NCI-H510A treated with DMSO at 0.1 percent for 48 hours (cell line): ENCODE data around the gene MEGF6.

ENCODE experiments used
- DNase-seq: peaks from one replicate; lab custom pipeline; 2025; lab: John Stamatoyannopoulos, UW

The MEGF6 gene

GRCh38 chr1:3521426-3521825, 89.9 kb downstream of the MEGF6 start:
- no peak for DNase-seq

GRCh38 chr1:3520419-3521378, 90.6 kb downstream of the MEGF6 start:
- DNase-seq: no peak

GRCh38 chr1:3519301-3519885, 91.9 kb downstream of the MEGF6 start:
- DNase-seq: no peak

- DNase-seq: no peak
Observed at GRCh38 chr1:3518756-3519155, 92.6 kb downstream of the MEGF6 start.

- no peak for DNase-seq
Observed at GRCh38 chr1:3518256-3518655, 93.1 kb downstream of the MEGF6 start.

GRCh38 chr1:3516911-3517675, 94.2 kb downstream of the MEGF6 start:
- no peak for DNase-seq

- no peak for DNase-seq
Observed at GRCh38 chr1:3516481-3516869, 94.8 kb downstream of the MEGF6 start.

- no peak for DNase-seq
Observed at GRCh38 chr1:3515774-3516480, 95.4 kb downstream of the MEGF6 start.

GRCh38 chr1:3515272-3515671, 96.0 kb downstream of the MEGF6 start:
- no peak for DNase-seq

GRCh38 chr1:3514404-3514803, 96.9 kb downstream of the MEGF6 start:
- no peak for DNase-seq

GRCh38 chr1:3511856-3512255, 99.5 kb downstream of the MEGF6 start:
- no peak for DNase-seq

- DNase-seq: no peak
Observed at GRCh38 chr1:3511306-3511705, 100.0 kb downstream of the MEGF6 start.

GRCh38 chr1:3510956-3511250, 100.4 kb downstream of the MEGF6 start:
- DNase-seq: no peak

- no peak for DNase-seq
Observed at GRCh38 chr1:3510136-3510955, 101.0 kb downstream of the MEGF6 start.

GRCh38 chr1:3509721-3510120, 101.6 kb downstream of the MEGF6 start:
- DNase-seq: no peak

GRCh38 chr1:3508757-3509415, 102.4 kb downstream of the MEGF6 start:
- DNase-seq: no peak

GRCh38 chr1:3507636-3508275, 103.6 kb downstream of the MEGF6 start:
- DNase-seq: no peak

GRCh38 chr1:3506943-3507342, 104.4 kb downstream of the MEGF6 start:
- no peak for DNase-seq

GRCh38 chr1:3506041-3506440, 105.3 kb downstream of the MEGF6 start:
- no peak for DNase-seq

- no peak for DNase-seq
Observed at GRCh38 chr1:3505161-3505560, 106.1 kb downstream of the MEGF6 start.

- DNase-seq: no peak
Observed at GRCh38 chr1:3504822-3505153, 106.5 kb downstream of the MEGF6 start.
